Measurements from ENCODE around the gene SMAD5. TPM values are rescaled to one million over a fixed set of nuclear protein-coding genes. Genes with fewer than 3 reads are reported as not detected.

SMAD5 gene
- total RNA-seq, 1 experiment from 2014 or later: 64.3 TPM

DNA sequence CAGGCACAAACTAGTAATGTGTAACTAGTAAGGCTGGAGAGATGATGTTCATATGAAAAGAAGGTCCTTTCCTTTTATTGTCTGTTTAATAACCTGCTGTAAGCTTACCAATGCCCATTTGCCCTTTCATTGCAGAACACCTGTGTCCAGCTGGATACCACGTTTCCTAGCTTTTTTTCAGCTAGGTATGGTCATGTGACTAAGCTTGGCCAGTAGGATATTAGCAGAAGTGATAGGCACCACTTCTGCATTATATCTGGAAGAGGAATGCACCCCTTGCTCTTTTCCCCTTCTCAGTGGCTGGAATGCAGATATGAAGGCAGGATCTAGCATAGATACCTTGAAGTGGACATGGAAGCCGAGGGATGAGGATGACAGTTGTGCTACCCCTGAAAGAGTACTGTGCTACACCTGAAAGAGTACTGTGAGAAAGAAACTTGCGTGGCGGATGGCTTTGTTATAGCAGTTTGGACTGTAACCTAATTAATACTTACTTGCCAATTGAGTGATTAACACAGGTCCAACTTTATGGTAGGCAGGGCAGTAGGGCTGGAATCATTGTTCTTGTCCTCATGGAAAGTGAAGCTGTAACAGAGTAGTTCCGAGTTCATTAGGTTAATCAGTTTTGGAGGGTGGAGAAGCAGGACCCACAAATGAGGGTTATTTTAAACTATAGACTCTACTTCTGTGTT, 53.5 kb downstream of the SMAD5 start:
- H3K36me3 ChIP-seq (ENCODE audit: control insufficient read depth in 1 of 2, insufficient read depth in 2 of 2, low read length in 2 of 2): 0 out of 4 replicates have a peak, but pooled peaks cover 0 to 2% of the 10 kb centered on the region in 2 experiments
- DNase-seq (ENCODE audit: low read depth, low spot score): no peak
- H3K27ac ChIP-seq (ENCODE audit: low read depth, low read length): no peak overlapping the region
- TF ChIP-seq YY1 (IDR thresholded peaks at IDR 0.05; ENCODE audit: extremely low read depth, insufficient replicate concordance, low read depth, low read length) (no peak), CBX3 (IDR thresholded peaks at IDR 0.05; ENCODE audit: low read depth) (no peak), CEBPB (IDR thresholded peaks at IDR 0.05; ENCODE audit: low read depth) (no peak), EZH2phosphoT487 (IDR thresholded peaks at IDR 0.05; ENCODE audit: borderline replicate concordance) (no peak), SIN3A (IDR thresholded peaks at IDR 0.05; ENCODE audit: low read depth) (no peak), FOSL1 (IDR thresholded peaks at IDR 0.05; ENCODE audit: low read depth) (no peak)
- TF ChIP-seq, protein P1, sequence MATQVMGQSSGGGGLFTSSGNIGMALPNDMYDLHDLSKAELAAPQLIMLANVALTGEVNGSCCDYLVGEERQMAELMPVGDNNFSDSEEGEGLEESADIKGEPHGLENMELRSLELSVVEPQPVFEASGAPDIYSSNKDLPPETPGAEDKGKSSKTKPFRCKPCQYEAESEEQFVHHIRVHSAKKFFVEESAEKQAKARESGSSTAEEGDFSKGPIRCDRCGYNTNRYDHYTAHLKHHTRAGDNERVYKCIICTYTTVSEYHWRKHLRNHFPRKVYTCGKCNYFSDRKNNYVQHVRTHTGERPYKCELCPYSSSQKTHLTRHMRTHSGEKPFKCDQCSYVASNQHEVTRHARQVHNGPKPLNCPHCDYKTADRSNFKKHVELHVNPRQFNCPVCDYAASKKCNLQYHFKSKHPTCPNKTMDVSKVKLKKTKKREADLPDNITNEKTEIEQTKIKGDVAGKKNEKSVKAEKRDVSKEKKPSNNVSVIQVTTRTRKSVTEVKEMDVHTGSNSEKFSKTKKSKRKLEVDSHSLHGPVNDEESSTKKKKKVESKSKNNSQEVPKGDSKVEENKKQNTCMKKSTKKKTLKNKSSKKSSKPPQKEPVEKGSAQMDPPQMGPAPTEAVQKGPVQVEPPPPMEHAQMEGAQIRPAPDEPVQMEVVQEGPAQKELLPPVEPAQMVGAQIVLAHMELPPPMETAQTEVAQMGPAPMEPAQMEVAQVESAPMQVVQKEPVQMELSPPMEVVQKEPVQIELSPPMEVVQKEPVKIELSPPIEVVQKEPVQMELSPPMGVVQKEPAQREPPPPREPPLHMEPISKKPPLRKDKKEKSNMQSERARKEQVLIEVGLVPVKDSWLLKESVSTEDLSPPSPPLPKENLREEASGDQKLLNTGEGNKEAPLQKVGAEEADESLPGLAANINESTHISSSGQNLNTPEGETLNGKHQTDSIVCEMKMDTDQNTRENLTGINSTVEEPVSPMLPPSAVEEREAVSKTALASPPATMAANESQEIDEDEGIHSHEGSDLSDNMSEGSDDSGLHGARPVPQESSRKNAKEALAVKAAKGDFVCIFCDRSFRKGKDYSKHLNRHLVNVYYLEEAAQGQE (IDR thresholded peaks at IDR 0.05; ENCODE audit: low read depth): no peak
- TF ChIP-seq, protein P2, sequence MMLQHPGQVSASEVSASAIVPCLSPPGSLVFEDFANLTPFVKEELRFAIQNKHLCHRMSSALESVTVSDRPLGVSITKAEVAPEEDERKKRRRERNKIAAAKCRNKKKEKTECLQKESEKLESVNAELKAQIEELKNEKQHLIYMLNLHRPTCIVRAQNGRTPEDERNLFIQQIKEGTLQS (IDR thresholded peaks at IDR 0.05): no peak
- intact Hi-C loops (cut with micrococcal nuclease): no loop called here
- no peaks in the 10 kb centered on the region for H3K9me3 ChIP-seq (ENCODE audit: control insufficient read depth in 1 of 2, insufficient read depth in 1 of 2, low read depth in 1 of 2, low read length in 2 of 2)
- H3K79me2 ChIP-seq (ENCODE audit: insufficient read depth, low read length): no peaks in the 10 kb centered on the region
- no peaks in the 10 kb centered on the region for H3K4me1 ChIP-seq (ENCODE audit: control insufficient read depth in 1 of 2, insufficient read depth in 2 of 2, low read length in 2 of 2)
- POLR2A ChIA-PET: no interaction called here
- no peak overlapping the region for H3K9ac ChIP-seq (ENCODE audit: low read length)
- no peak overlapping the region for H3K4me3 ChIP-seq (replicated peaks in 1 of 2; ENCODE audit: low read depth in 1 of 2, low read length in 2 of 2)
- CTCF ChIA-PET: no interaction called here
- H3K27me3 ChIP-seq (ENCODE audit: insufficient read depth, low read length): no peaks in the 10 kb centered on the region
- no peaks in the 10 kb centered on the region for H3K9me2 ChIP-seq (ENCODE audit: insufficient read depth)
- ATAC-seq: no peak
- H3K4me2 ChIP-seq (ENCODE audit: low read length): no peak overlapping the region
- H4K20me1 ChIP-seq (ENCODE audit: insufficient read depth): no peaks in the 10 kb centered on the region
- no TSS peak for BruUV-seq (replicated peaks)
- H2AFZ ChIP-seq (ENCODE audit: low read depth, low read length, poor library complexity, severe bottlenecking): no peak overlapping the region
- RAD21 ChIA-PET (ENCODE audit: low non-redundant PET in 1 of 2, low total read pairs in 2 of 2, uncharacterized antibody in 2 of 2, unreplicated experiment in 2 of 2): no interaction called here
